Caco-2 (cell line): ENCODE measurements around the gene P3H2. TPM values are rescaled to one million over a fixed set of nuclear protein-coding genes. Genes with fewer than 3 reads are reported as not detected.

Experiments
- BruUV-seq: library from RNA; stranded (reverse); fragments of 400-500 nt; replicated peaks from 2 replicates; lab custom pipeline; 2021; lab: Mats Ljungman, UMichigan
- CTCF ChIA-PET: fragments of 300-600 bp; sonication (Branson Sonifier 250); formaldehyde crosslinking; loops from one replicate; lab custom pipeline; 2022; ENCODE audit warnings: antibody characterized with exemption; lab: Charles Lee
- POLR2A ChIA-PET: fragments of 300-600 bp; sonication (Branson Sonifier 250); formaldehyde crosslinking; loops from one replicate; lab custom pipeline; 2022; ENCODE audit warnings: antibody characterized with exemption; lab: Charles Lee
- DNase-seq, 2 experiments: peaks; one replicate each; pipeline versions ENCODE4 v3.0.0 to v3.0.0-alpha.2; 2020 to 2022
- H3K27me3 ChIP-seq: replicated peaks from 2 replicates; pipeline ENCODE4 v1.6.0; 2011; ENCODE audit warnings: low read length; ENCODE audit not compliant: control insufficient read depth, insufficient read depth
- H3K36me3 ChIP-seq: 2 replicates; pipeline ENCODE4 v1.5.1; 2011; ENCODE audit warnings: low read length; ENCODE audit not compliant: control insufficient read depth, insufficient read depth
- H3K4me1 ChIP-seq: fragments of 250-450 bp; sonication (Bioruptor Pico); 2 replicates; pipeline ENCODE4 v1.5.1; 2020; ENCODE audit warnings: mild to moderate bottlenecking
- H3K4me3 ChIP-seq: 2 replicates; pipeline ENCODE4 v1.5.1; 2011; ENCODE audit warnings: low read depth, mild to moderate bottlenecking, control low read depth, low read length
- H3K9me3 ChIP-seq: fragments of 250-450 bp; sonication (Bioruptor Pico); 2 replicates; pipeline ENCODE4 v1.5.1; 2020; ENCODE audit warnings: mild to moderate bottlenecking, moderate library complexity
- H3K27ac Mint-ChIP-seq: one replicate; pipeline ENCODE4 v1.8.0; 2022; ENCODE audit warnings: mixed read lengths; ENCODE audit not compliant: unreplicated experiment
- H3K27me3 Mint-ChIP-seq: one replicate; pipeline ENCODE4 v1.8.0; 2022; ENCODE audit warnings: mixed read lengths; ENCODE audit not compliant: insufficient read depth, unreplicated experiment
- H3K36me3 Mint-ChIP-seq: one replicate; pipeline ENCODE4 v1.8.0; 2022; ENCODE audit warnings: mild to moderate bottlenecking, mixed read lengths; ENCODE audit not compliant: insufficient read depth, unreplicated experiment
- H3K4me1 Mint-ChIP-seq: one replicate; pipeline ENCODE4 v1.8.0; 2022; ENCODE audit warnings: low read depth, mixed read lengths; ENCODE audit not compliant: unreplicated experiment
- H3K4me3 Mint-ChIP-seq: one replicate; pipeline ENCODE4 v1.8.0; 2022; ENCODE audit warnings: mild to moderate bottlenecking, moderate library complexity, mixed read lengths; ENCODE audit not compliant: unreplicated experiment
- H3K9me3 Mint-ChIP-seq: one replicate; pipeline ENCODE4 v1.8.0; 2022; ENCODE audit warnings: mixed read lengths; ENCODE audit not compliant: unreplicated experiment
- CTCF ChIP-seq, 2 experiments: fragments of 200-600 bp in 1 of 2; IDR thresholded peaks; 1 replicate in 1 of 2; 2 replicates in 1 of 2; pipeline versions ENCODE4 v1.5.1 to v1.8.0; 2011 to 2022; ENCODE audit warnings: antibody characterized with exemption in 1 of 2, control low read depth in 1 of 2, inconsistent platforms in 1 of 2, low read depth in 1 of 2, low read length in 1 of 2, mild to moderate bottlenecking in 1 of 2, moderate library complexity in 1 of 2; ENCODE audit not compliant: insufficient read depth in 1 of 2, severe bottlenecking in 1 of 2, unreplicated experiment in 1 of 2
- intact Hi-C: fragments of 100-400 bp; cut with micrococcal nuclease; formaldehyde crosslinking; loops from one replicate; pipeline ENCODE4 v1.10.0; 2022; ENCODE audit not compliant: unreplicated experiment
- total RNA-seq: library from RNA; stranded (reverse); gene quantifications from 2 replicates; pipeline ENCODE4 v1.2.3, GENCODE V29; 2022

Gene P3H2
- total RNA-seq, 1 experiment from 2014 or later: 55.8 TPM

- no peak overlapping the region for H3K4me3 ChIP-seq
- no peaks in the 10 kb centered on the region for H3K9me3 ChIP-seq
- no peaks in the 10 kb centered on the region for H3K27me3 ChIP-seq
- Mint-ChIP-seq H3K4me3 (no peak overlapping the region), H3K4me1 (no peaks in the 10 kb centered on the region), H3K9me3 (no peaks in the 10 kb centered on the region), H3K36me3 (peaks cover 59% of the 10 kb centered on the region), H3K27me3 (no peaks in the 10 kb centered on the region), H3K27ac (no peak overlapping the region)
- DNase-seq: no peak
- no peak for TF ChIP-seq CTCF (IDR thresholded peaks at IDR 0.05; ENCODE audit: insufficient read depth in 1 of 2, low read depth in 1 of 2, low read length in 1 of 2, severe bottlenecking in 1 of 2, unreplicated experiment in 1 of 2)
- ChIA-PET POLR2A (no interaction called here), CTCF (no interaction called here)
- no peaks in the 10 kb centered on the region for H3K36me3 ChIP-seq
- intact Hi-C loops: loop anchor here (1.0 to 5.0 kb wide), 5 partner anchors 45 to 458 kb away; partner anchors contain the start of gene P3H2
- BruUV-seq: no TSS peak
- no peaks in the 10 kb centered on the region for H3K4me1 ChIP-seq
Observed at GRCh38 chr3:189966843-189967242, 153.9 kb downstream of the P3H2 start.

DNA sequence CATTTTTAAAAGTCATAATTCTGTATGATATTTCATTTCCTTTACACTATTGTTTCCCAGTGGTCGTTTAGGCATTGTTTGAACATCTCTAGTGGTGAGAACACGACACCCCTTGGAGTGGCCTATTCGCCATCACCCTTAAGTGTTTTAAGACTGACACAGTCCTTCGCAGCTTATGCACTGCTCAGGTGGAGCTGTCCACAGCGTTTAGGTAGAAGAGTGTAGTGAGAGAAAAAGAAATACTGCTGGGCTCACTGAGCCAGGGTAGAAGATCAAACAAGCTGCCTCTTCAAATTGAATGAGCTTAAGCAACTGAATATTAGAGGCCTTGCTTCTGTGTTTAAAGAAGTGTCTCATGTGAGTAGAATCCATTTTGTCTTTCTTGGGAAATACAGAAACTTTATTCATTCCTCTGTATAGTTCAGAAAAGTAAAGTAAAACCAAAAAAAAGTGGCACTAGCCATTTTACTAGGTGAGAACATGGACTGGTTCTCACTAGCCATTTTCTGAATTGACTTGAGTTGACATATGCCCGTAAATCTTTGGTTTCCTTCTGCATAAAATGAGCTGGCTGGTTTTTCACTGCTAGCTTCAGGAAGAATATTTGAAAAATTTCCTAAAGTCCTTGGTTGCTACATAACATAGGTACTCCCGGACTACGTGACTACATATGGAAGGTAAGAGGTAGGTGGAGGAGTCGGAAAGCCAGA lies 155.9 kb downstream of the P3H2 start:
- Mint-ChIP-seq H3K27ac (no peak overlapping the region), H3K27me3 (no peaks in the 10 kb centered on the region), H3K4me3 (no peak overlapping the region), H3K9me3 (no peaks in the 10 kb centered on the region), H3K4me1 (no peaks in the 10 kb centered on the region), H3K36me3 (peaks cover 60% of the 10 kb centered on the region)
- Histone ChIP-seq H3K9me3 (no peaks in the 10 kb centered on the region), H3K36me3 (no peaks in the 10 kb centered on the region), H3K4me3 (no peak overlapping the region), H3K4me1 (no peaks in the 10 kb centered on the region), H3K27me3 (no peaks in the 10 kb centered on the region)
- ChIA-PET CTCF (no interaction called here), POLR2A (no interaction called here)
- TF ChIP-seq CTCF (IDR thresholded peaks at IDR 0.05; ENCODE audit: insufficient read depth in 1 of 2, low read depth in 1 of 2, low read length in 1 of 2, severe bottlenecking in 1 of 2, unreplicated experiment in 1 of 2): no peak
- no TSS peak for BruUV-seq
- intact Hi-C loops: loop anchor here (5.0 kb wide), 1 partner anchor 48 kb away; no protein-coding TSS in a partner anchor
- no peak for DNase-seq

DNA sequence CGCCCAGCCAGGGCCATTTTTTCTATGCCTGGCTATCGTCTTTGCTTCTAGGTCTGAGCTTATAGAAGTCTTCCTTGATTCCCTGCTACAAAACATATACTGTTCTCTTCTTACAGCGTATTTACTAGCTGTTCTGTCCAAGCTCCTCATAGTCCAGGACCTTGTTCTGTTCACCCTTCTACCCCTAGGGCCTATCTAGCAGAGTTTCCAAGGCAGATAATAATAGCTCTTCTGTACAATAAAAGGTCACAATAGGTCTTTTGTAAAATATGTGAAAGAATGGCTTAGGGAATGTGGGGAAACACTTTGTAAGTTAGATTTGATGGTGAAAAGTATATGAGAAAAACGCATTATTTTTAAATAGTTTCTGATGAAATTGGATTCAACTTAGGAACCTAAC lies 158.2 kb downstream of the P3H2 start:
- Mint-ChIP-seq H3K9me3 (no peaks in the 10 kb centered on the region), H3K36me3 (peaks cover 61% of the 10 kb centered on the region), H3K4me3 (no peak overlapping the region), H3K4me1 (no peaks in the 10 kb centered on the region), H3K27ac (no peak overlapping the region), H3K27me3 (no peaks in the 10 kb centered on the region)
- intact Hi-C loops: no loop called here
- DNase-seq: no peak
- no peaks in the 10 kb centered on the region for H3K9me3 ChIP-seq
- TF ChIP-seq CTCF (IDR thresholded peaks at IDR 0.05; ENCODE audit: insufficient read depth in 1 of 2, low read depth in 1 of 2, low read length in 1 of 2, severe bottlenecking in 1 of 2, unreplicated experiment in 1 of 2): no peak
- H3K4me1 ChIP-seq: no peaks in the 10 kb centered on the region
- CTCF ChIA-PET: interaction anchor here (1.4 to 2.2 kb wide), 3 partner anchors 12 to 163 kb away, joined by 3 to 13 read pairs (median 6); partner anchors contain the start of gene P3H2
- H3K36me3 ChIP-seq: no peaks in the 10 kb centered on the region
- POLR2A ChIA-PET: no interaction called here
- BruUV-seq: no TSS peak
- no peaks in the 10 kb centered on the region for H3K27me3 ChIP-seq
- H3K4me3 ChIP-seq: no peak overlapping the region
